K562 (cell line): ENCODE measurements around the gene BRSK1. TPM values are rescaled to one million over a fixed set of nuclear protein-coding genes. Genes with fewer than 3 reads are reported as not detected.

ENCODE experiments used
- ATAC-seq: fragments of 200-7000 bp; cut with Tn5 transposase; 3 replicates; pipeline ENCODE4 v1.9.1; 2020; ENCODE audit warnings: moderate library complexity
- BruUV-seq: library from RNA; stranded (reverse); fragments of 400-500 nt; replicated peaks from 2 replicates; lab custom pipeline; 2021; lab: Mats Ljungman, UMichigan
- CTCF ChIA-PET: fragments of 300-600 bp; formaldehyde crosslinking; extraction: SDS; loops from one replicate; lab custom pipeline; 2021; ENCODE audit warnings: low intra/inter-chr PET ratio; lab: Yijun Ruan, JAX
- POLR2A ChIA-PET: fragments of 300-600, 350-650 bp; sonication (Branson Sonifier 250); formaldehyde crosslinking; extraction: SDS; loops from one replicate; lab custom pipeline; 2021; ENCODE audit warnings: antibody characterized with exemption, inconsistent platforms; lab: Yijun Ruan, JAX
- DNase-seq, 4 experiments: peaks; one replicate each; pipeline versions ENCODE4 v3.0.0 to v3.0.0-alpha.2; 2011 to 2018; ENCODE audit warnings: low spot score in 3 of 4, mixed read lengths in 3 of 4; ENCODE audit errors: extremely low read depth in 1 of 4
- FAIRE-seq: peaks from 2 replicates; lab custom pipeline; 2011; peaks lifted over from hg19 to GRCh38; lab: Jason Lieb, UNC
- H2AFZ ChIP-seq: 2 replicates; pipeline ENCODE4 v1.6.0; 2011; ENCODE audit warnings: low read depth, low read length, control low read depth, inconsistent platforms
- H3K27ac ChIP-seq: fragments of 200-600 bp; 3 replicates; pipeline ENCODE4 v1.8.0; 2011; ENCODE audit warnings: low read depth, mild to moderate bottlenecking, control low read depth, inconsistent platforms, low read length, moderate library complexity, mixed read lengths; ENCODE audit errors: extremely low read depth
- H3K27me3 ChIP-seq, 2 experiments: fragments of 300-600 bp in 1 of 2; 2 replicates in 1 of 2; 3 replicates in 1 of 2; pipeline versions ENCODE4 v1.6.0 to v1.8.0; 2011; ENCODE audit warnings: inconsistent platforms in 2 of 2, low read length in 2 of 2, mild to moderate bottlenecking in 1 of 2, mixed read lengths in 1 of 2, moderate library complexity in 1 of 2; ENCODE audit not compliant: control insufficient read depth in 2 of 2, insufficient read depth in 2 of 2
- H3K36me3 ChIP-seq: fragments of 300-600 bp; 3 replicates; pipeline ENCODE4 v1.8.0; 2011; ENCODE audit warnings: mild to moderate bottlenecking, low read length, inconsistent platforms; ENCODE audit not compliant: control insufficient read depth, insufficient read depth
- H3K4me1 ChIP-seq, 2 experiments: fragments of 200-600 bp in 1 of 2; replicated peaks in 1 of 2; 2 replicates in 1 of 2; 3 replicates in 1 of 2; pipeline versions ENCODE4 v1.5.1 to v1.8.0; 2011; ENCODE audit warnings: inconsistent platforms in 2 of 2, low read length in 2 of 2, mild to moderate bottlenecking in 1 of 2, mixed read lengths in 1 of 2, moderate library complexity in 1 of 2; ENCODE audit not compliant: control insufficient read depth in 2 of 2, insufficient read depth in 2 of 2
- H3K4me2 ChIP-seq: 2 replicates; pipeline ENCODE4 v1.6.1; 2011; ENCODE audit warnings: low read length, control low read depth, inconsistent platforms, mixed read lengths; ENCODE audit not compliant: insufficient read depth
- H3K4me3 ChIP-seq: fragments of 200-600 bp; sonication (generic), shearing (Covaris generic); 2 replicates; pipeline ENCODE4 v1.5.1; 2016; ENCODE audit warnings: control low read depth, inconsistent platforms
- H3K79me2 ChIP-seq: fragments of 200-600 bp; 3 replicates; pipeline ENCODE4 v1.8.0; 2011; ENCODE audit warnings: low read length, inconsistent platforms; ENCODE audit not compliant: control insufficient read depth, insufficient read depth
- H3K9ac ChIP-seq, 2 experiments: 2 replicates each; pipeline versions ENCODE4 v1.6.0 to v1.6.1; 2011; ENCODE audit warnings: low read depth in 2 of 2, low read length in 2 of 2, control low read depth in 1 of 2, inconsistent platforms in 1 of 2, mild to moderate bottlenecking in 1 of 2, mixed read lengths in 1 of 2; ENCODE audit not compliant: insufficient read depth in 1 of 2
- H3K9me1 ChIP-seq: one replicate; pipeline ENCODE4 v1.6.0; 2011; ENCODE audit warnings: inconsistent platforms, mild to moderate bottlenecking, low read length, moderate library complexity; ENCODE audit not compliant: control insufficient read depth, insufficient read depth
- H3K9me3 ChIP-seq: replicated peaks from 2 replicates; pipeline ENCODE4 v1.5.1; 2011; ENCODE audit warnings: low read depth, low read length, inconsistent platforms; ENCODE audit not compliant: control insufficient read depth, insufficient read depth
- H4K20me1 ChIP-seq: replicated peaks from 2 replicates; pipeline ENCODE4 v1.6.1; 2011; ENCODE audit warnings: low read length, inconsistent platforms, mixed read lengths; ENCODE audit not compliant: control insufficient read depth, insufficient read depth
- GABPB2 ChIP-seq: fragments of 250-450 bp; sonication (Bioruptor Pico); conservative IDR thresholded peaks from 2 replicates; pipeline ENCODE4 v1.5.1; 2021; ENCODE audit warnings: mild to moderate bottlenecking
- POLR2AphosphoS2 ChIP-seq: IDR thresholded peaks from 2 replicates; pipeline ENCODE4 v1.6.1; 2012; ENCODE audit warnings: low read length, improper control_type of control experiment
- POLR2G ChIP-seq: fragments of 200-400 bp; formaldehyde crosslinking; IDR thresholded peaks from 2 replicates; pipeline ENCODE4 v1.6.1; 2017; ENCODE audit warnings: low read depth, mild to moderate bottlenecking, antibody characterized with exemption, low read length, moderate library complexity
- SMAD1 ChIP-seq: fragments of 150-350 bp; IDR thresholded peaks from 2 replicates; pipeline ENCODE4 v1.6.1; 2014; ENCODE audit warnings: low read length, low read depth; ENCODE audit not compliant: partially characterized antibody
- WGBS: fragments of 100-300 bp; shearing (Covaris generic); methylation state at CpG from one replicate; pipeline ENCODE4 v1.1.6; 2016; ENCODE audit warnings: low coverage, mixed read lengths; ENCODE audit not compliant: insufficient coverage; ENCODE audit errors: missing lambda C conversion rate; 5-methylcytosine and 5-hydroxymethylcytosine counted together
- in situ Hi-C: fragments of 300-500 bp; cut with MboI; formaldehyde crosslinking; loops from 4 replicates; pipeline ENCODE4 v1.15.0; 2018; ENCODE audit warnings: inconsistent platforms, mixed read lengths
- intact Hi-C: fragments of 100-400 bp; cut with micrococcal nuclease; formaldehyde crosslinking; loops from 2 replicates; pipeline ENCODE4 v1.14.2; 2022
- polyA plus RNA-seq, 8 experiments: library from polyadenylated mRNA; depleted of rRNA in 4 of 8; stranded (reverse) in 5 of 8; unstranded in 3 of 8; fragments of >200 nt; fragmentation: Nextera tagmentation in 2 of 8; fragmentation: Illumina TruSeq in 1 of 8; extraction: Ambion mirVana in 2 of 8; extraction: Trizol in 1 of 8; gene quantifications; 2 replicates each; pipeline versions ENCODE4 v1.2.1 to v1.2.3, GENCODE V29; 2011 to 2014; ENCODE audit warnings: inconsistent platforms in 1 of 8, missing spikeins in 1 of 8
- total RNA-seq, 7 experiments: library from RNA; depleted of rRNA in 6 of 7; stranded (reverse); fragments of >200 nt in 6 of 7; fragmentation: Illumina TruSeq in 2 of 7; extraction: Trizol in 2 of 7; gene quantifications; 2 replicates each; pipeline versions ENCODE4 v1.2.1 to v1.2.3, GENCODE V29; 2011 to 2021; ENCODE audit warnings: low replicate concordance in 1 of 7

BRSK1 gene
- total and polyA plus RNA-seq, 9 of the 15 experiments (the other 6 are each of a cell fraction or from before 2014, with no cell fraction given): 1.7 to 9.3 (median 3.8) TPM; not detected in 2

- Histone ChIP-seq H3K4me3 (no peak overlapping the region), H3K4me1 (peaks cover 4 to 54% of the 10 kb centered on the region in 2 experiments; a peak in 4 of 5 replicates), H4K20me1 (peaks cover 6% of the 10 kb centered on the region), H3K9ac (peak overlapping the region in 1 of 2 experiments; percentile 37; a peak in 1 of 4 replicates), H3K9me1 (peaks cover 5% of the 10 kb centered on the region), H3K79me2 (no peaks in the 10 kb centered on the region)
- no peak for FAIRE-seq
- POLR2A ChIA-PET: interaction anchor here (0.6 to 2.4 kb wide), 6 partner anchors 8 to 231 kb away, joined by 3 to 11 read pairs (median 4); partner anchors contain the start of gene KMT5C
- ATAC-seq: no peak
- CTCF ChIA-PET: no interaction called here
- in situ Hi-C loops: no loop called here
- WGBS: 58% methylated on average over 6 of the region's 6 CpGs
- no TSS peak for BruUV-seq
- DNase-seq: no peak
- TF ChIP-seq GABPB2 (CRISPR knock-in tag): no peak
- 0 out of 2 replicates have a peak, but pooled peaks have one; percentile 2 for TF ChIP-seq POLR2AphosphoS2
- TF ChIP-seq, all 486 proteins: peak for 1
- no peaks in the 10 kb centered on the region for H3K9me3 ChIP-seq
- no peak overlapping the region for H3K27ac ChIP-seq
- peaks cover 17% of the 10 kb centered on the region; the same call in 2 of the 3 replicates for H3K36me3 ChIP-seq
- peaks cover 6 to 16% of the 10 kb centered on the region in 2 experiments; a peak in 4 of 5 replicates for H3K27me3 ChIP-seq
- no peak overlapping the region for H3K4me2 ChIP-seq
- intact Hi-C loops: no loop called here
- H2AFZ ChIP-seq: no peak overlapping the region
Observed at GRCh38 chr19:55352040-55352439, 68.2 kb downstream of the BRSK1 start.

DNA sequence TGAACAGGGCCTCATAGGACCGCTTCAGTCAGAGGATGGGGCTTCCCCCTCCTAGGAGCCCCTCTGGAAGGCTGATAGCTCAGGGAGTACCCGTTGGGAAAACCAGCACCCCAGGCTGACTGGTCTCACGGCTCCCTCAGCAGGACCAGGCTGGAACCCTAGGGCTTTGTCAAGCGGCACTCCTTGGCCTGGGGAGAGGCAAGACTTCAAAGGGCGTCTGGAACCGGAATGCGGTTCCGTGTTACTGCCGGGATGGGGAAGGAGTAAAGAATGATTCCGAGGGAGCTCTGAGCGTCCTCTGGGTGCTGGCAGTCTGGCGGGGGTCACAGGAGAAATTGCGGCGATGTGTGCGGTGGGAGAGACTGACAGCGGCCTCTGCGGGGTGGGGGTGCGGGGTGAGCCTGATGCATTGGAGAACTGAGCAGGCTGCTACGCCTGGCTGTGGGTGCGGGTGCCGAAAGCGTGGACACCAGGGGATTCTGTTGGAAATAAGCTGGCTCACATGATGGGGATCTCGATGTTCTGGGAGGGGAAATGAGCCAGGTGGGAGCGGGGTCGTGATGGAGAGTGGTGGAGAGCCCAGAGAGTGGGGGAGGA lies 68.8 kb downstream of the BRSK1 start:
- H4K20me1 ChIP-seq: peaks cover 6% of the 10 kb centered on the region
- in situ Hi-C loops (no loop called here), intact Hi-C loops (no loop called here)
- CTCF ChIA-PET: no interaction called here
- H3K4me1 ChIP-seq: peaks cover 4 to 52% of the 10 kb centered on the region in 2 experiments; a peak in 4 of 5 replicates
- peaks cover 13% of the 10 kb centered on the region; the same call in 2 of the 3 replicates for H3K36me3 ChIP-seq
- H2AFZ ChIP-seq: no peak overlapping the region
- H3K79me2 ChIP-seq: no peaks in the 10 kb centered on the region
- no peak overlapping the region for H3K4me3 ChIP-seq
- no peak overlapping the region for H3K4me2 ChIP-seq
- FAIRE-seq (no peak), ATAC-seq (no peak), DNase-seq (no peak)
- 55% methylated on average over 24 of the region's 25 CpGs for WGBS
- H3K27me3 ChIP-seq: peaks cover 9 to 21% of the 10 kb centered on the region in 2 experiments; a peak in 4 of 5 replicates
- TF ChIP-seq SMAD1 (no peak), POLR2G (peak; percentile 55)
- H3K27ac ChIP-seq: no peak overlapping the region
- H3K9ac ChIP-seq: peak overlapping the region in 1 of 2 experiments; percentile 55; a peak in 1 of 4 replicates
- peaks cover 5% of the 10 kb centered on the region for H3K9me1 ChIP-seq
- POLR2A ChIA-PET: interaction anchor here (0.6 to 2.4 kb wide), 9 partner anchors 9 to 1234 kb away, joined by 3 to 11 read pairs (median 4); partner anchors contain the start of genes KMT5C and UBE2S
- no TSS peak for BruUV-seq
- no peaks in the 10 kb centered on the region for H3K9me3 ChIP-seq
